PC-9 (cell line): ENCODE results near the gene GSTA1.
"Not testable (repeated sequence)": the region's sequence is repeated elsewhere in the genome, so short reads cannot be mapped to it uniquely, and the experiment has no call there.

Experiments
- EZH2 ChIP-seq: fragments of 200-600 bp; sonication (generic); IDR thresholded peaks from 2 replicates; pipeline ENCODE4 v1.8.0; 2017; ENCODE audit warnings: antibody characterized with exemption, low read depth
- TF ChIP-seq, protein P1 (sequence below): fragments of 200-600 bp; sonication (generic); conservative IDR thresholded peaks from 2 replicates; pipeline ENCODE4 v1.6.1; 2017; ENCODE audit warnings: mixed run types, antibody characterized with exemption, mild to moderate bottlenecking, moderate library complexity

DNA sequence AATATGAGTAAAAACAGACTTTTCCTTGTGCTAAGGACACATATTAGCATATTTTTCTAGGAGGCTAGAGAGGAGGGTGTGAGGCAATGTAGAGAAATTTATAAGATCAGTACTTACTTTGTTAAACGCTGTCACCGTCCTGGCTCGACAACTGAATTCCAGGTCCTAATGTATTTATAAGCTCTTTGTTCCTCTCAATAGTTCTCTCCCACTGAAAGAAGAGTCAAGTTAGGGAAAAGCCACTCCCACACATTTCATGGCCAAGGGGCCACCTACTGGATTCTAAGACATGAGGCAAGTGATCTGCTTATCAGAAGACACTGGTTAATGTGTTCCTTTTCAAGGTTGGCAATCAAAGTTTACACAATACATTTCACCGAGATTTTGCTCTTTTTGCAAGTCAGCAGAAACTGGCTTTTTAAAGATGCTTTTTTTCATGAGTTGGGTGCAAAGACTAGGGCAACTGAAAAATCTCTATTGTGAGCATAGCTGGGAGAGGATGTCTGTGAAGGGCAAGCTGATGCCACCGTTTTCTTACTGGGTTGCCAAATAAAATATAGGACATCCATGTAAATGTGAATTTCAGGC lies at the start of gene GSTA1:
- TF ChIP-seq, protein P1, sequence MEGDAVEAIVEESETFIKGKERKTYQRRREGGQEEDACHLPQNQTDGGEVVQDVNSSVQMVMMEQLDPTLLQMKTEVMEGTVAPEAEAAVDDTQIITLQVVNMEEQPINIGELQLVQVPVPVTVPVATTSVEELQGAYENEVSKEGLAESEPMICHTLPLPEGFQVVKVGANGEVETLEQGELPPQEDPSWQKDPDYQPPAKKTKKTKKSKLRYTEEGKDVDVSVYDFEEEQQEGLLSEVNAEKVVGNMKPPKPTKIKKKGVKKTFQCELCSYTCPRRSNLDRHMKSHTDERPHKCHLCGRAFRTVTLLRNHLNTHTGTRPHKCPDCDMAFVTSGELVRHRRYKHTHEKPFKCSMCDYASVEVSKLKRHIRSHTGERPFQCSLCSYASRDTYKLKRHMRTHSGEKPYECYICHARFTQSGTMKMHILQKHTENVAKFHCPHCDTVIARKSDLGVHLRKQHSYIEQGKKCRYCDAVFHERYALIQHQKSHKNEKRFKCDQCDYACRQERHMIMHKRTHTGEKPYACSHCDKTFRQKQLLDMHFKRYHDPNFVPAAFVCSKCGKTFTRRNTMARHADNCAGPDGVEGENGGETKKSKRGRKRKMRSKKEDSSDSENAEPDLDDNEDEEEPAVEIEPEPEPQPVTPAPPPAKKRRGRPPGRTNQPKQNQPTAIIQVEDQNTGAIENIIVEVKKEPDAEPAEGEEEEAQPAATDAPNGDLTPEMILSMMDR: not testable (repeated sequence)
- TF ChIP-seq EZH2: not testable (repeated sequence)
